ENCODE measurements around the gene MARCHF4. TPM values are rescaled to one million over a fixed set of nuclear protein-coding genes. Genes with fewer than 3 reads are reported as not detected.

Gene MARCHF4
- total RNA-seq, 1 donor from 2014 or later, result 0.09 TPM

DNA sequence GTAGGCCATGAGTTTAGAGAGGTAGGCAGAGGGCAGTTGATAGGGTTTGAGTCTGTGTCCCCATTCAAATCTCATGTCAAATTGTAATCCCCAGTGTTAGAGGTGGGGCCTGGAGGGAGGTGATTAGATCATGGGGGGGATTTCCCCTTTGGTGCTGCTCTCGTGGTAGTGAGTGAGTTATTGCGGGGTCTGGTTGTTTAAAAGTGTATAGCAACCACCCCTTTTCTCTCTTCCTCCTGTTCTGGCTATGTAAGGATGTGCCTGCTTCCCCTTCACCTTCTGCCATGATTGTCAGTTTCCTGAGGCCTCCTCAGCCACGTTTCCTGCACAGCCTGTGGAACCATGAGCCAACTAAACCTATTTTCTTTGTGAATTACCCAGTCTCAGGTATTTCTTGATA, 25.5 kb downstream of the MARCHF4 start:
- DNase-seq, result no peak
- no peak for ATAC-seq
- Histone ChIP-seq H3K27me3 (no peaks in the 10 kb centered on the region), H3K9me3 (no peaks in the 10 kb centered on the region), H3K36me3 (no peaks in the 10 kb centered on the region), H3K4me1 (no peaks in the 10 kb centered on the region), H3K4me3 (no peak overlapping the region), H3K27ac (no peak overlapping the region)
- intact Hi-C loops (cut with DNase I), result no loop called here
- TF ChIP-seq, protein P1, sequence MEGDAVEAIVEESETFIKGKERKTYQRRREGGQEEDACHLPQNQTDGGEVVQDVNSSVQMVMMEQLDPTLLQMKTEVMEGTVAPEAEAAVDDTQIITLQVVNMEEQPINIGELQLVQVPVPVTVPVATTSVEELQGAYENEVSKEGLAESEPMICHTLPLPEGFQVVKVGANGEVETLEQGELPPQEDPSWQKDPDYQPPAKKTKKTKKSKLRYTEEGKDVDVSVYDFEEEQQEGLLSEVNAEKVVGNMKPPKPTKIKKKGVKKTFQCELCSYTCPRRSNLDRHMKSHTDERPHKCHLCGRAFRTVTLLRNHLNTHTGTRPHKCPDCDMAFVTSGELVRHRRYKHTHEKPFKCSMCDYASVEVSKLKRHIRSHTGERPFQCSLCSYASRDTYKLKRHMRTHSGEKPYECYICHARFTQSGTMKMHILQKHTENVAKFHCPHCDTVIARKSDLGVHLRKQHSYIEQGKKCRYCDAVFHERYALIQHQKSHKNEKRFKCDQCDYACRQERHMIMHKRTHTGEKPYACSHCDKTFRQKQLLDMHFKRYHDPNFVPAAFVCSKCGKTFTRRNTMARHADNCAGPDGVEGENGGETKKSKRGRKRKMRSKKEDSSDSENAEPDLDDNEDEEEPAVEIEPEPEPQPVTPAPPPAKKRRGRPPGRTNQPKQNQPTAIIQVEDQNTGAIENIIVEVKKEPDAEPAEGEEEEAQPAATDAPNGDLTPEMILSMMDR (IDR thresholded peaks at IDR 0.05), result no peak

DNA sequence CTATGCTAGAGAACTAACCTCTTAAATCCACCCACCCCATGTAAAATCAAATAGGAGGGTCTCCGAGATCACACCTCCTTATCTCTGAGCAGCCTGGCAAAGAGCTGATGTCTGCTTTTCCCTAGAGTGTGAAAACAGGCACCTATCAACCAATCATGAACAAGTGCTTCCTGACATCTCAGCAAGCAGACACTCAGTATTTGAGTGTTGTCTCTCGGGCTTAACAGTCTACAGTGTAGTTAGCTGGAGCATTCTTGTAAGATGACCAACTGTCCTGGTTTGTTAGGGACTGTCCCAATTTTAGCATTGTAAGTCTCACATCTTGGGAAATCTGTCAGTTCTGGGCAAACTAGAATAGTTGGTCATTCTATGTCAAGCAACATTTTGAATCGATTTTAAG, 26.4 kb downstream of the MARCHF4 start:
- Histone ChIP-seq H3K36me3 (no peaks in the 10 kb centered on the region), H3K9me3 (no peaks in the 10 kb centered on the region), H3K4me1 (peaks cover under 1% of the 10 kb centered on the region), H3K4me3 (no peak overlapping the region), H3K27me3 (no peaks in the 10 kb centered on the region), H3K27ac (no peak overlapping the region)
- intact Hi-C loops (cut with DNase I), result no loop called here
- ATAC-seq (no peak), DNase-seq (no peak)
- TF ChIP-seq, protein P1 (IDR thresholded peaks at IDR 0.05), result no peak

DNA sequence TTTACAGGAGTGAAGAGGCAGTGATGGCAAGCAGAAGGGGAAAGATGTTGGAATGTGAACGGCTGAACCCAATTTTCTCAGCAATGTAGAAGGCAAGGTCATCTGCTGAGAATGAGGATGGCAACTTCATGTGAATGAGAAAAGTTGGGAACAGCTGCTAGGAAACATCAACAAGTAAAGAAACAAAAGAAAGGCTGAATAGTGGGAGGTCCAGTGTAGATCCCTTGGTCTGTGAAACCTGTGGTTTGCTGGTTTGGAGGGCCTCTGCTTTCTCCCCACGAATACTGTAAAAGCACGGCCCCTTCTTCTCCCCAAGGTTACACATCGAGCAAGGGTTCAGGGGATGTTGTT, 27.4 kb downstream of the MARCHF4 start:
- ATAC-seq (no peak), DNase-seq (no peak)

DNA sequence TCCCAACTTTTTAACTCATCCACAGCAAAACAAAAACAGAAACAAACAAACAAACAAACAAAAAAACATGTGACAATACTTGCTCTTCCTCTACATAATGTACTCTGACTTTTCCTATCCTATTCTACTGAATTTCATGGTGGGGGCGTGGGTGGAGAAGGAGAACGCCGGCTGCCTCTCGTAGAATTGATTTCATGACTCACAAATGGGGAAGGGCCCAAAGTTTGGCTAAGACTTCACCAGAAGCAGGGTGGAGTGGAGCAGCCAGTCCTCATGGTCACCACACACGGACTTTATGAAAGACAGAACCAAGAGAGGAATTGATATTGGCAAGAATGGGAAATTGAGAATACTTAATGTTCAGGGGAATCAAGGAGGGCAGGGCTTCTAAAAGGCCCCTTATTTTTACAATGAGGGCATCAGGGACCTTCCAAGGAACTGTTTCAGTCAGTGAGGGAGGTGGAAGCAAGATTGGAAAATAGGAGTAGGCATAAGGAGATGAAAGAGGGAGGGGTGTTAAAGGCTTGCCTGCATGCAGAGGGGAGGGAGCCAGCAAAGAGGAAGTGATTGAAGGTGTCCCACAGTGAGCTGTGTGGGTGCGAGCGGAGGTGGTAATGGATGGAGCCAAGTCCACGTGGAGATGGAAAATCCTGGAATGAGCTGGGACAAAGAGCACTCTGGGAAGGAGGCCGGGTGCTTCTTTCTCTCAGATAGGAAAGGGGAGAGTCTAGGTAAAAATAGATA, 27.9 kb downstream of the MARCHF4 start:
- Histone ChIP-seq H3K9me3 (no peaks in the 10 kb centered on the region), H3K27me3 (no peaks in the 10 kb centered on the region), H3K4me1 (peaks cover 10% of the 10 kb centered on the region), H3K27ac (no peak overlapping the region), H3K36me3 (no peaks in the 10 kb centered on the region), H3K4me3 (no peak overlapping the region)
- TF ChIP-seq, protein P1 (IDR thresholded peaks at IDR 0.05), result no peak
- ATAC-seq, result no peak
- intact Hi-C loops (cut with DNase I), result no loop called here
- no peak for DNase-seq

More for the DNA sequence above, 27.4 kb downstream of the MARCHF4 start:
- Histone ChIP-seq H3K9me3 (no peaks in the 10 kb centered on the region), H3K4me1 (peaks cover 10% of the 10 kb centered on the region), H3K27ac (no peak overlapping the region), H3K36me3 (no peaks in the 10 kb centered on the region), H3K4me3 (no peak overlapping the region), H3K27me3 (no peaks in the 10 kb centered on the region)
- intact Hi-C loops (cut with DNase I), result no loop called here
- TF ChIP-seq, protein P1 (IDR thresholded peaks at IDR 0.05), result no peak

DNA sequence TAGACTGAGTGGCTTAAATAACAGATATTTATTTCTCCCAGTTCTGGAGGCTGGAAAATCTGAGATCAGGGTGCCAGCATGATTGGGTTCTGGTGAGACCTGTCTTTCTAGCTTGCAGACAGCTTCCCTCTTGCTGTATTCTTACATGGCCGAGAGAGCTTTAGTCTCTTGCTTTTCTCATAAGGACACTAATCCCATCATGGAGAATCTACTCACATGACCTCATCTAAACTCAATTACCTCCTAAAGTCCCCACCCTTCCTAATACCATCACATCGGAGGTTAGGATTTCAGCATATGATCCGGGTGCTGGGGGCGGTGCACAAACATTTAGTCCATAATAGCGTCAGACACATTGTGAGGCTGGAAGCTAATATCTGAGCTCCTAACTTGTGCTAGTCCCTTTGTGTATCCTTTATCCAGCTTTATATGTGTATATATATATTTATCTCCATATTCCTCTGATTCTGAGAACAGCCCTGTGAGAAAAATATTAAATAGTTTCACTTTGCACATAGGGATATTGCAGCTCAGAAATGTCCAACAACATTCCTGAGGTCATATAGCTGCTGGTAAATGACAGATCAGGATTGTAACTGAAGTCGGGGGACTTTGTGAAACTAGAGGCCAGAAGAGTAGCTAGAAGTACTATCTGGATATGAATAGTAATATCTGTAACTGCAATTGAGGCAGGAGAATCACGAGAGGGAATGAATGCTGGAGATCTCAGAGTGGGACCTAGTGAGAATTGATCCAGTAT, 28.9 kb downstream of the MARCHF4 start:
- TF ChIP-seq, protein P1 (IDR thresholded peaks at IDR 0.05), result no peak
- intact Hi-C loops (cut with DNase I), result no loop called here
- Histone ChIP-seq H3K9me3 (no peaks in the 10 kb centered on the region), H3K36me3 (no peaks in the 10 kb centered on the region), H3K4me3 (no peak overlapping the region), H3K4me1 (peaks cover 10% of the 10 kb centered on the region), H3K27ac (no peak overlapping the region), H3K27me3 (no peaks in the 10 kb centered on the region)
- DNase-seq (no peak), ATAC-seq (no peak)
